HUES48 (cell line): ENCODE results near the gene POLRMT.
"Not testable (repeated sequence)": the region's sequence is repeated elsewhere in the genome, so short reads cannot be mapped to it uniquely, and the experiment has no call there.

ENCODE experiments used
- H3K27ac ChIP-seq: one replicate; pipeline ENCODE4 v1.7.0; 2013; ENCODE audit warnings: low read depth, low read length, inconsistent platforms
- H3K27me3 ChIP-seq: 2 replicates; pipeline ENCODE4 v1.6.1; 2013; ENCODE audit warnings: mild to moderate bottlenecking, low read length; ENCODE audit not compliant: control insufficient read depth, insufficient read depth
- H3K36me3 ChIP-seq: 2 replicates; pipeline ENCODE4 v1.6.1; 2013; ENCODE audit warnings: low read length; ENCODE audit not compliant: control insufficient read depth, insufficient read depth
- H3K4me1 ChIP-seq: 2 replicates; pipeline ENCODE4 v1.6.1; 2013; ENCODE audit warnings: mild to moderate bottlenecking, low read length; ENCODE audit not compliant: control insufficient read depth, insufficient read depth
- H3K4me3 ChIP-seq: 2 replicates; pipeline ENCODE4 v1.5.1; 2013; ENCODE audit warnings: mild to moderate bottlenecking, low read depth, low read length
- H3K9ac ChIP-seq: 2 replicates; pipeline ENCODE4 v1.6.1; 2013; ENCODE audit warnings: mild to moderate bottlenecking, low read depth, low read length, moderate library complexity
- H3K9me3 ChIP-seq: 2 replicates; pipeline ENCODE4 v1.6.1; 2013; ENCODE audit warnings: low read length; ENCODE audit not compliant: control insufficient read depth, insufficient read depth

POLRMT gene

DNA sequence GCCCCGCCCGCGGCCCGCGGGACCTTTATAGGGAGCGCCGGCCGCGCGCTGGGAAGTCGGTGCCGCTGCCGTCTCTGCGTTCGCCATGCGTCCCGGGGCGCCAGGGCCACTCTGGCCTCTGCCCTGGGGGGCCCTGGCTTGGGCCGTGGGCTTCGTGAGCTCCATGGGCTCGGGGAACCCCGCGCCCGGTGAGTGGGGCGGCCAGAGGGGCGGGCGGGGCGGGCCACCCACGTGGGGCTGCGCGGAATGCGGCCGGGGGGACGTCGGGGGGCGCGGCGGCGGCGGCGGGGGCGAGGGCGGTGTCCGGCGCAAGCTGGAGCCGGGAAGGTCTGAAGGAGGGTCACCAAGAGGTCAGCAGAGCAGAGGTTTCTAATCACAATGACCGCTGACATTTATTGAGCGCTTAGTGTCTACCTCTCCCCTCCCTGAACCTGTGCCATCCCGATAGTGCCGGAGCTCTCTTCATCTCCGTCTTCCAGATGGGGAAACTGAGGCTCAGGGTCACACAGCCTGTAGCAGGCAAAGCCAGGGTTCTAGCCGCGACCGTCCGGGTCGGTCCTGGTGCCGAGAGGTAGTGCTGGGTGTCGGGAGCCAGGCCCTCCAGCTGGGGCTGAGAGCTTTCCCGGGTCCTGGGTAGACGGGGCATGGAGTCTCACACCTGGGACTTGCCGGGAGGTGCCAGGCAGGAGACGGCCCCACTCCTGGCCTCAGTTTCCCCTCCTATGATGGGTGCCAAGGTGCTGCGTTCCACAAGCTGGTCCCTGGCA, 43.2 kb upstream of the POLRMT start, which contains the start of gene FSTL3:
FSTL3 (plus strand) TSS at position 54 of the 767 bp plus-strand sequence; CDS start at position 86, 32 bp downstream.
- H3K4me3 ChIP-seq: peak within 1 kb of the TSS; percentile 41; the same call in 1 of the 2 replicates
- no peak within 1 kb of the TSS for H3K27ac ChIP-seq
- H3K36me3 ChIP-seq: no peaks in the 10 kb centered on the region
- no peak within 1 kb of the TSS for H3K9ac ChIP-seq
- peaks cover 16% of the 10 kb centered on the region for H3K27me3 ChIP-seq
- no peaks in the 10 kb centered on the region for H3K9me3 ChIP-seq
- H3K4me1 ChIP-seq: peaks cover 5% of the 10 kb centered on the region; the same call in 1 of the 2 replicates

DNA sequence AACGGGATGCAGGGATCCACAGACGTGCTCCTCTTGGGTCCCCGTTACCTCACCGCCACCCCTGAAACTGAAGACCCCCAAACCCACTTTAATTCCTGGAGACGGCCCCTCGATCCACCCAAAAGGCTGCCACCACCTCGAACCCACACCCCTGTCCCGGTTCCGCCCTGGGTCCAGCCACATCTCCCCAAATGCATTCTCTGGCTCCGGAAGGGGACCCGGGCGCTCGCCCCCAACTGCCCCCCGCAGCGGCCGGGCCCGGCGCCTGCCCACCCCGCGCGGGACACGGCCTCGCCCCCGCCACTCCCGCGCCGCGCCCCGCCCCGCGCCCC, 42.6 kb upstream of the POLRMT start:
- Histone ChIP-seq H3K4me3 (no peak overlapping the region), H3K36me3 (no peaks in the 10 kb centered on the region)

DNA sequence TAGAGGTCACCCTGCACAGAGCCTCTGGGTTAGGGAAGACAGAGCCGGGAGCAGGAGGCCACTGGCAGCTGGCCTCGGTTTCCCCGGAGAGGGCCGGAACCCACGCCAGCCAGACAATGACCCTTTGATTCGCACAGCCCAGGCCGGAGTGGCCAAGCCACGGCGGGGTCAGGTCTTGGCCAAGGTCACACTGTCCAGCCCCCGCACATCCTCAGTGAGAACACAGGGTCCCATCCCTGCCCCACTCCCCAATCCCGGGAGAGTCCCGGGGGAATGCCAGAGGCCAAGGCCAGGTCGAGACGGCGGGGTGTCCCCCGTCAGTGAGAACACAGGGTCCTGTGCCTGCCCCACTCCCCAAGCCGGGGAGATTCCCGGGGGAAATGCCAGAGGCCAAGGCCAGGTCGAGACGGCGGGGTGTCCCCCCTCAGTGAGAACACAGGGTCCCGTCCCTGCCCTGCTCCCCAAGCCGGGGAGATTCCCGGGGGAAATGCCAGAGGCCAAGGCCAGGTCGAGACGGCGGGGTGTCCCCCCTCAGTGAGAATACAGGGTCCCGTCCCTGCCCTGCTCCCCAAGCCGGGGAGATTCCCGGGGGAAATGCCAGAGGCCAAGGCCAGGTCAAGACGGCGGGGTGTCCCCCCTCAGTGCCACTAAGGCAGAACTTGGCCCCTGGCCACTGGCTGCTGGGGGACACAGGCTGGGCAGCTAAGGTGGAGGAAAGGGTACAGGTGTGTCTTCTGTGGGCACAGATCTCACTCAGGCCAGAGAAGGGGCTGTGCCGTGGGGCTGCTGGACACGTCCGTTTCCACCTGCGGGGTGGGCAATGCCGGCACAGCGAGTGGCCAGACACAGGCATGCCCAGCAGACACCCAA, 41.2 kb upstream of the POLRMT start:
- no peak overlapping the region for H3K9ac ChIP-seq
- peaks cover 16% of the 10 kb centered on the region for H3K27me3 ChIP-seq
- H3K4me3 ChIP-seq: no peak overlapping the region
- no peaks in the 10 kb centered on the region for H3K9me3 ChIP-seq
- H3K36me3 ChIP-seq: no peaks in the 10 kb centered on the region
- H3K4me1 ChIP-seq: peaks cover 4% of the 10 kb centered on the region; the same call in 1 of the 2 replicates
- H3K27ac ChIP-seq: no peak overlapping the region

More for the DNA sequence above, 42.6 kb upstream of the POLRMT start:
- Histone ChIP-seq H3K9ac (no peak overlapping the region), H3K27me3 (peaks cover 16% of the 10 kb centered on the region), H3K9me3 (no peaks in the 10 kb centered on the region), H3K4me1 (peaks cover 5% of the 10 kb centered on the region; the same call in 1 of the 2 replicates), H3K27ac (no peak overlapping the region)

GRCh38 chr19:670609-671075, 37.3 kb upstream of the POLRMT start:
- no peak overlapping the region for H3K9ac ChIP-seq
- H3K9me3 ChIP-seq: no peaks in the 10 kb centered on the region
- peaks cover 7% of the 10 kb centered on the region for H3K27me3 ChIP-seq
- no peak overlapping the region for H3K27ac ChIP-seq
- H3K36me3 ChIP-seq: no peaks in the 10 kb centered on the region
- H3K4me3 ChIP-seq: no peak overlapping the region
- H3K4me1 ChIP-seq: no peaks in the 10 kb centered on the region

GRCh38 chr19:668675-669434, 35.5 kb upstream of the POLRMT start:
- not testable (repeated sequence) for H3K9me3 ChIP-seq, H3K27ac ChIP-seq, H3K4me1 ChIP-seq, H3K36me3 ChIP-seq, H3K9ac ChIP-seq, H3K4me3 ChIP-seq, H3K27me3 ChIP-seq

DNA sequence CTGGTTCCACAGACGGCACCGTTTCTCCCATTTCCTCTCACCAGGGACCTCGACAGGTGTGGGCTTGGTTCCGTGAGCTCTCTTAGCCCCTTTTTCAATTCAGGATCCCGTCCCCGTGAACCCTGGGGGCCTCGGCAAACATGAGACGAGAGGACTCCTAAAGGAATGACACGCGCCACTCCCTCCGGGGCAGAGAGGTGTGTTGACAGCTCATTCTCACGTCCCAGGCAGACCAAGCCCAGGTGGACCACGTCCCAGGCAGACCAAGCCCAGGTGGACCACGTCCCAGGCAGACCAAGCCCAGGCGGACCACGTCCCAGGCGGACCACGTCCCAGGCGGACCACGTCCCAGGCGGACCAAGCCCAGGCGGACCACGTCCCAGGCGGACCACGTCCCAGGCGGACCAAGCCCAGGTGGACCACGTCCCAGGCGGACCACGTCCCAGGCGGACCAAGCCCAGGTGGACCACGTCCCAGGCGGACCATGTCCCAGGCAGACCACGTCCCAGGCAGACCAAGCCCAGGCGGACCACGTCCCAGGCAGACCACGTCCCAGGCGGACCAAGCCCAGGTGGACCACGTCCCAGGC, 33.7 kb upstream of the POLRMT start:
- not testable (repeated sequence) for H3K9me3 ChIP-seq, H3K36me3 ChIP-seq, H3K9ac ChIP-seq, H3K27ac ChIP-seq, H3K4me1 ChIP-seq, H3K4me3 ChIP-seq, H3K27me3 ChIP-seq

GRCh38 chr19:664913-665443, 31.6 kb upstream of the POLRMT start:
- Histone ChIP-seq H3K36me3 (no peaks in the 10 kb centered on the region), H3K4me3 (no peak overlapping the region), H3K27ac (no peak overlapping the region), H3K4me1 (peaks cover 4% of the 10 kb centered on the region), H3K9me3 (no peaks in the 10 kb centered on the region), H3K9ac (no peak overlapping the region), H3K27me3 (no peaks in the 10 kb centered on the region; the same call in 1 of the 2 replicates)

- H3K9me3 ChIP-seq: no peaks in the 10 kb centered on the region
- H3K27me3 ChIP-seq: no peaks in the 10 kb centered on the region; the same call in 1 of the 2 replicates
- H3K9ac ChIP-seq: no peak overlapping the region
- no peaks in the 10 kb centered on the region for H3K36me3 ChIP-seq
- H3K4me1 ChIP-seq: peaks cover 4% of the 10 kb centered on the region
- H3K4me3 ChIP-seq: peak overlapping the region; percentile 61
- no peak overlapping the region for H3K27ac ChIP-seq
These were observed 30.4 kb upstream of the POLRMT start for GRCh38 chr19:663682-664117.

DNA sequence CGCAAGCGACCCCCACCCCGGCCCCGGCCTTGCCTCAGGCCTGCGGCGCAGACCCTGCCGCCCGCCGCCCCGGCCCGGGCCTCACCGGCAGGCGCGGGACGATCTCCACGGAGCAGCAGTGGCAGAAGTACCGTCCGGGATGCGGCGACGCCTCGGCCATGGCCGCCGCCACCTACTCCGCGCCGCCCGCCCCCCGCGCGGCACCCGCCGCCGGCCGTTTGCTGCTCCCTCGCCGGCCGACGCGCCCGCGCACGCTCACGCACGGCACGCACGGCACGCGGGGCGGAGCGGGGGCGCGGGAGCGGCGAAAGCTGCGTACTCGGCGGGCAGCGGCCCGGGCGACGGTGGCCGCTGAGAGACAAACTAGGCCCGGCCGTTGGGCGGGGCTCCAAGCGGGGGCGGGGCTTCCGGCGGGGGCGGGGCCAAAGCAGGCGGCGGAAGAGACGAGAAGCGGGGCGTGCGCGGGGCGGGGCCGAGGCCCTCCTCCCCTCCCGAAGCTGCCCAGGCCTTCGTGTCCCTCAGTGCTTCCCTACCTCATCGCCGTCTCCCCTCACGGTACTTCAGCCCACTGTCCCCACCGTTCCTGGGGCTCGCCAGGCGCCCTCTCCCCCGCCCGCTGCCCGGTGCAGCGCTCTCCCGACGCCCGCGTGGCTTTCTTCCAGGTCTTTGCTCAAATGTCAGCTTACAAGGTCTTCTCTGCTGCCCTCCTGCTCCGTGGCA, 29.8 kb upstream of the POLRMT start, which contains the start of gene RNF126:
RNF126 (minus strand) TSS at position 253 of the 720 bp plus-strand sequence; CDS start at position 160, 93 bp downstream.
- H3K36me3 ChIP-seq: no peaks in the 10 kb centered on the region
- H3K4me3 ChIP-seq: peak within 1 kb of the TSS; percentile 87
- no peaks in the 10 kb centered on the region for H3K9me3 ChIP-seq
- no peaks in the 10 kb centered on the region; the same call in 1 of the 2 replicates for H3K27me3 ChIP-seq
- H3K4me1 ChIP-seq: peaks cover 4% of the 10 kb centered on the region
- peak within 1 kb of the TSS; percentile 85 for H3K9ac ChIP-seq
- H3K27ac ChIP-seq: peak within 1 kb of the TSS; percentile 78
